Measurements from ENCODE around the gene UPK1A.

UPK1A gene

DNA sequence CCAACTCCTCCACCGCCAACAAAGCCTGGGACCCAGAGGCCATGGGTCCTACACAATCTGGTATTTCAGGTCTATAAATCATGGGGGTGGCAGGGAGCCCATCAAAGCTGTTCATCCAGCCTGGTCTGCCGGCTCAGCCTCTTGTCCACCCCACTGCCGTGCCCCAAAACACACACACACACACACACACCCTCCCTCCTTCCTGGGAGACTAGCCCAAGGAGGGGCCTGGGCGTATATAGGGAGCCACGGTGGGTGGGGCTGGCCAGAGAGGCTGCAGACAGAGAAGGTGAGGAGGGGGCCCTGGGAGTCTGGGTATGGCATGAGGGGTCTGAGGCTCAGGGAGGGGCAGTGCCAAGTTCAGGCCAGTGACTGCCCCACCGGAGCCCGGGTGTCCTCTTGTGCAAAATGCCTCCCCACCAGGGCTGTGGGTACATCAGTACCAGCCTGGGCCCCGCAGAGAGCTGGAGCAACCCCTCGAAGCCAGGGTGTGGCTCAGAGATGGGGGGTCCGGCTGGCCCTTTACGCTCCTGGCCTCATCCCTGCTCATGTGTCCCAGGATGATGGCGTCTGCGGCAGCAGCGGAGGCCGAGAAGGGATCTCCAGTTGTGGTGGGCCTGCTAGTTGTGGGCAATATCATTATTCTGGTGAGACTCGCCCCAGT is at the start of gene UPK1A:
TSS of gene UPK1A (plus strand) at position 267 of the 663 bp plus-strand sequence. CDS start at position 563, 296 bp downstream.
- Histone ChIP-seq H3K4me1 (ENCODE audit: low read length) (no peaks in the 10 kb centered on the region), H3K9me3 (ENCODE audit: insufficient read depth, low read length) (no peaks in the 10 kb centered on the region), H3K36me3 (replicated peaks; ENCODE audit: low read depth, low read length) (peaks cover 26% of the 10 kb centered on the region), H3K27ac (ENCODE audit: low read length) (no peak within 1 kb of the TSS), H3K27me3 (ENCODE audit: low read depth, low read length) (peaks cover 11% of the 10 kb centered on the region), H3K4me2 (ENCODE audit: low read length) (no peak within 1 kb of the TSS), H3K9ac (ENCODE audit: low read length) (no peak within 1 kb of the TSS), H4K20me1 (ENCODE audit: insufficient read depth, low read length) (no peaks in the 10 kb centered on the region), H3K79me2 (ENCODE audit: low read length) (no peaks in the 10 kb centered on the region), H2AFZ (ENCODE audit: low read depth, low read length) (no peak within 1 kb of the TSS), H3K4me3 (ENCODE audit: low read length) (no peak within 1 kb of the TSS)
- no peak for TF ChIP-seq EZH2phosphoT487 (IDR thresholded peaks at IDR 0.05; ENCODE audit: low read depth)
- TF ChIP-seq, protein P1, sequence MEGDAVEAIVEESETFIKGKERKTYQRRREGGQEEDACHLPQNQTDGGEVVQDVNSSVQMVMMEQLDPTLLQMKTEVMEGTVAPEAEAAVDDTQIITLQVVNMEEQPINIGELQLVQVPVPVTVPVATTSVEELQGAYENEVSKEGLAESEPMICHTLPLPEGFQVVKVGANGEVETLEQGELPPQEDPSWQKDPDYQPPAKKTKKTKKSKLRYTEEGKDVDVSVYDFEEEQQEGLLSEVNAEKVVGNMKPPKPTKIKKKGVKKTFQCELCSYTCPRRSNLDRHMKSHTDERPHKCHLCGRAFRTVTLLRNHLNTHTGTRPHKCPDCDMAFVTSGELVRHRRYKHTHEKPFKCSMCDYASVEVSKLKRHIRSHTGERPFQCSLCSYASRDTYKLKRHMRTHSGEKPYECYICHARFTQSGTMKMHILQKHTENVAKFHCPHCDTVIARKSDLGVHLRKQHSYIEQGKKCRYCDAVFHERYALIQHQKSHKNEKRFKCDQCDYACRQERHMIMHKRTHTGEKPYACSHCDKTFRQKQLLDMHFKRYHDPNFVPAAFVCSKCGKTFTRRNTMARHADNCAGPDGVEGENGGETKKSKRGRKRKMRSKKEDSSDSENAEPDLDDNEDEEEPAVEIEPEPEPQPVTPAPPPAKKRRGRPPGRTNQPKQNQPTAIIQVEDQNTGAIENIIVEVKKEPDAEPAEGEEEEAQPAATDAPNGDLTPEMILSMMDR (IDR thresholded peaks at IDR 0.05; ENCODE audit: low read depth, low read length) = no peak

DNA sequence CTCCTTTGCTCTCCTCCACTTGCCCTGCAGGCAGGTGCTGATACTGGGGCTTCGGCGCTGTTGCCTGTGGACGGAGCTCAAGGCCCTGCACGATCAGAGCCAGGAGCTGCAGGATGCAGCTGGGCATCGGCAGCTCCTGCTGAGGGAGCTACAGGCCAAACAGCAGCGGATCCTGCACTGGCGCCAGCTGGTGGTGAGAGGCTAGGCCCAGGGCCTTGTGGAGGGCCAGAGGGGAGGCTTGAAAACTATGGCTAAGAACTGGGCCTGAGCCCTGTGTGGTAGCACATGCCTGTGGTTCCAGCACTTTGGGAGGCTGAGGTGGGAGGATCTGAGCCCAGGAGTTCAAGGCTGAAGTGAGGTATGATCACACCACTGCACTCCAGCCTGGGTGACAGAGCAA is 47.5 kb upstream of the UPK1A start:
- Histone ChIP-seq H3K27ac (ENCODE audit: low read length) (no peak overlapping the region), H3K4me1 (ENCODE audit: low read length) (peaks cover 6% of the 10 kb centered on the region; the same call in 1 of the 2 replicates), H3K9me3 (ENCODE audit: insufficient read depth, low read length) (no peaks in the 10 kb centered on the region), H3K27me3 (ENCODE audit: low read depth, low read length) (no peaks in the 10 kb centered on the region), H3K9ac (ENCODE audit: low read length) (no peak overlapping the region), H3K4me3 (ENCODE audit: low read length) (no peak overlapping the region), H3K36me3 (replicated peaks; ENCODE audit: low read depth, low read length) (peaks cover 41% of the 10 kb centered on the region), H3K4me2 (ENCODE audit: low read length) (no peak overlapping the region), H2AFZ (ENCODE audit: low read depth, low read length) (no peak overlapping the region), H4K20me1 (ENCODE audit: insufficient read depth, low read length) (no peaks in the 10 kb centered on the region), H3K79me2 (ENCODE audit: low read length) (peaks cover 2% of the 10 kb centered on the region; the same call in 1 of the 2 replicates)
- TF ChIP-seq EZH2phosphoT487 (IDR thresholded peaks at IDR 0.05; ENCODE audit: low read depth) = no peak
- TF ChIP-seq, protein P1 (IDR thresholded peaks at IDR 0.05; ENCODE audit: low read depth, low read length) = no peak

DNA sequence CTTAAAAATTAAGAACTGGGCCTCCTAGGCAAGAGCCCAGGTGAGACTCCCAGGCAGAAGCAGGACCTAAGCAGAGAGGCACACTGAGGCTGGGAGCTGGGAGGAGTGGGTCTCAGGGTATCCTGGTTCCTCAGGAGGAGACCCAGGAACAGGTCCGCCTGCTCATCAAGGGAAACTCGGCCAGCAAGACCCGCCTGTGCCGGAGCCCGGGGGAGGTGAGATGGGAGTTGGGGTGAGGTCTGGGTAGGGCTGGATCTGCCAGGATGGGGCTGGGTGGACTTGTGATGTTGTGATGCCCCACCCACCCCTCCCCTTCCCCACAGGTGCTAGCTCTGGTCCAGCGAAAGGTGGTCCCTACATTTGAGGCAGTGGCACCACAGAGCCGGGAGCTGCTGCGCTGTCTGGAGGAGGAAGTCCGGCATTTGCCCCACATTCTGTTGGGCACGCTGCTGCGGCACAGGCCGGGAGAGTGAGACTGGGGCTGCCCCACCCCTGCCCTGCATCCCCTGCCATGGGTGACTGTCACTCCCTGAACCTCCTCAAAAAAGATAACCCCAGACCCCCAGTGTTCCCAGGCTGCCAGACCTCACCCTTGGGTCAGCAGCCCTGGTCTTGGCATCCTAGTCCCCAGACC is 46.9 kb upstream of the UPK1A start:
- Histone ChIP-seq H3K4me1 (ENCODE audit: low read length) (peaks cover 6% of the 10 kb centered on the region; the same call in 1 of the 2 replicates), H3K79me2 (ENCODE audit: low read length) (no peaks in the 10 kb centered on the region), H3K27ac (ENCODE audit: low read length) (no peak overlapping the region), H3K4me3 (ENCODE audit: low read length) (no peak overlapping the region), H3K36me3 (replicated peaks; ENCODE audit: low read depth, low read length) (peaks cover 39% of the 10 kb centered on the region), H4K20me1 (ENCODE audit: insufficient read depth, low read length) (no peaks in the 10 kb centered on the region), H2AFZ (ENCODE audit: low read depth, low read length) (no peak overlapping the region), H3K27me3 (ENCODE audit: low read depth, low read length) (no peaks in the 10 kb centered on the region), H3K9me3 (ENCODE audit: insufficient read depth, low read length) (no peaks in the 10 kb centered on the region), H3K4me2 (ENCODE audit: low read length) (no peak overlapping the region), H3K9ac (ENCODE audit: low read length) (no peak overlapping the region)
- TF ChIP-seq EZH2phosphoT487 (IDR thresholded peaks at IDR 0.05; ENCODE audit: low read depth) = no peak
- TF ChIP-seq, protein P1 (IDR thresholded peaks at IDR 0.05; ENCODE audit: low read depth, low read length) = no peak

DNA sequence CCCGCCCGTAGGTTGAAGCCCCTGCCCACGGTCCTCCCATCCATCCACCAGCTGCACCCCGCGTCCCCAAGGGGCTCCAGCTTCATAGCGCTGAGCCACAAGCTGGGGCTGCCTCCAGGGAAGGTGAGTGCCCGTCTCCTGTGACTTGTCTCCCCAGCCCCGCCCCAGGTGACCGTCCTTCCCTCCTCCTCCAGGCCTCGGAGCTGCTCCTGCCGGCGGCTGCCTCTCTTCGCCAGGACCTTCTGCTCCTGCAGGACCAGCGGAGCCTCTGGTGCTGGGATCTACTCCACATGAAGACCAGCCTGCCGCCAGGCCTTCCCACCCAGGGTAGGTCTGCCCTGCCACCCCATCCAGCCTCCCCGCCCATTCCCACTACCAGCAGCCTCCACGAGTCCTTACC is 46.3 kb upstream of the UPK1A start:
- no peaks in the 10 kb centered on the region for H3K79me2 ChIP-seq (ENCODE audit: low read length)
- peaks cover 38% of the 10 kb centered on the region for H3K36me3 ChIP-seq (replicated peaks; ENCODE audit: low read depth, low read length)
- H3K9me3 ChIP-seq (ENCODE audit: insufficient read depth, low read length) = no peaks in the 10 kb centered on the region
- H3K9ac ChIP-seq (ENCODE audit: low read length) = no peak overlapping the region
- H4K20me1 ChIP-seq (ENCODE audit: insufficient read depth, low read length) = no peaks in the 10 kb centered on the region
- no peak overlapping the region for H2AFZ ChIP-seq (ENCODE audit: low read depth, low read length)
- no peaks in the 10 kb centered on the region for H3K27me3 ChIP-seq (ENCODE audit: low read depth, low read length)
- no peak overlapping the region for H3K27ac ChIP-seq (ENCODE audit: low read length)
- no peak for TF ChIP-seq EZH2phosphoT487 (IDR thresholded peaks at IDR 0.05; ENCODE audit: low read depth)
- TF ChIP-seq, protein P1 (IDR thresholded peaks at IDR 0.05; ENCODE audit: low read depth, low read length) = no peak
- no peak overlapping the region for H3K4me3 ChIP-seq (ENCODE audit: low read length)
- H3K4me1 ChIP-seq (ENCODE audit: low read length) = peaks cover 6% of the 10 kb centered on the region; the same call in 1 of the 2 replicates
- H3K4me2 ChIP-seq (ENCODE audit: low read length) = no peak overlapping the region
